GM08714 (cell line): ENCODE measurements around the gene TPSAB1.

Experiments used
- H3K4me3 ChIP-seq: fragments of 200-500 bp; sonication (Bioruptor generic); 2 replicates; pipeline ENCODE4 v1.5.1; 2014; ENCODE audit warnings: mild to moderate bottlenecking, low read length, inconsistent platforms
- ZNF274 ChIP-seq: IDR thresholded peaks from 2 replicates; pipeline ENCODE4 v1.6.1; 2012; ENCODE audit warnings: mild to moderate bottlenecking, low read depth, low read length

The TPSAB1 gene

DNA sequence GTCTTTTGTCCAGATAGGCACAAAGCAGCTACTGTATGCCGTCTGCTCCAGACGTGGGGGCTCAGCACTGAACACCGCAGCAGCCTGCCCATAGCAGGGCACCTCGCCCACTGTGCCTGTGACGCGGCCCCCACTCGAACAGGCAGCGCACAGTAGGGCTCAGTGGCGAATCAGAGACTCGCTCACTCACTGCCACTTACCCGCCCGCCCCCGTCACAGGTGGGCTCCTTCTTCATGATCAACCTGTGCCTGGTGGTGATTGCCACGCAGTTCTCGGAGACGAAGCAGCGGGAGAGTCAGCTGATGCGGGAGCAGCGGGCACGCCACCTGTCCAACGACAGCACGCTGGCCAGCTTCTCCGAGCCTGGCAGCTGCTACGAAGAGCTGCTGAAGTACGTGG, 39.1 kb upstream of the TPSAB1 start:
- H3K4me3 ChIP-seq, result no peak overlapping the region
- no peak for TF ChIP-seq ZNF274

DNA sequence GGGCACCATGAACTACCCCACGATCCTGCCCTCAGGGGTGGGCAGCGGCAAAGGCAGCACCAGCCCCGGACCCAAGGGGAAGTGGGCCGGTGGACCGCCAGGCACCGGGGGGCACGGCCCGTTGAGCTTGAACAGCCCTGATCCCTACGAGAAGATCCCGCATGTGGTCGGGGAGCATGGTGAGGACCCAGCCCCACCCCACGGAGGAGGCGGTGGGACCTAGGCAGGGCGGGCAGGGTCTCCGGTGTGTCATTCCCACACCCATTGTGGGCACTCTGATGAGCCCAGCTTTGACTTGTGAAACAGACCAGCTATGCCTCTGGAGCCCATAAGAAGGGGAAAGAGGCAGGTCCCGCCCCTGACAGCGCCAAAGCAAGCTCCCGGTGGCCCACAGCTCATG, 38.2 kb upstream of the TPSAB1 start:
- H3K4me3 ChIP-seq, result no peak overlapping the region
- no peak for TF ChIP-seq ZNF274

GRCh38 chr16:1204933-1205332, 35.6 kb upstream of the TPSAB1 start:
- no peak for TF ChIP-seq ZNF274
- no peak overlapping the region for H3K4me3 ChIP-seq

- no peak for TF ChIP-seq ZNF274
- no peak overlapping the region for H3K4me3 ChIP-seq
Measured at GRCh38 chr16:1206326-1206725, 34.2 kb upstream of the TPSAB1 start.

DNA sequence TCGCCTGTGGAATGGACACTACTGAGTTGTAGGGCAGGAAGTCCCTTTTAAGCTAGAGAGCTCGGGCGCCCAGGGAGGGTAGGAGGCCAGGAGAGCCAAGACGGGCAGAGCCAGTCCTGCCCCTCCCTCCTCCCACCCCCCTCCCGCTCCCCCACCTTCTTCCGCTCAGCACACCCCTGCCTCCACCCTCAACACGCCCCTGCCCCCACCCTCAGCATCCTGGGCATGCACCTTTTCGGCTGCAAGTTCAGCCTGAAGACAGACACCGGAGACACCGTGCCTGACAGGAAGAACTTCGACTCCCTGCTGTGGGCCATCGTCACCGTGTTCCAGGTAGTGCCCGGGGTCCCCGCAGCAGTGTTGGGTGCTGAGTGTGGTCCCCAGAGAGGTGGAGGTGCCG, 33.7 kb upstream of the TPSAB1 start:
- TF ChIP-seq ZNF274, result no peak
- H3K4me3 ChIP-seq, result no peak overlapping the region

DNA sequence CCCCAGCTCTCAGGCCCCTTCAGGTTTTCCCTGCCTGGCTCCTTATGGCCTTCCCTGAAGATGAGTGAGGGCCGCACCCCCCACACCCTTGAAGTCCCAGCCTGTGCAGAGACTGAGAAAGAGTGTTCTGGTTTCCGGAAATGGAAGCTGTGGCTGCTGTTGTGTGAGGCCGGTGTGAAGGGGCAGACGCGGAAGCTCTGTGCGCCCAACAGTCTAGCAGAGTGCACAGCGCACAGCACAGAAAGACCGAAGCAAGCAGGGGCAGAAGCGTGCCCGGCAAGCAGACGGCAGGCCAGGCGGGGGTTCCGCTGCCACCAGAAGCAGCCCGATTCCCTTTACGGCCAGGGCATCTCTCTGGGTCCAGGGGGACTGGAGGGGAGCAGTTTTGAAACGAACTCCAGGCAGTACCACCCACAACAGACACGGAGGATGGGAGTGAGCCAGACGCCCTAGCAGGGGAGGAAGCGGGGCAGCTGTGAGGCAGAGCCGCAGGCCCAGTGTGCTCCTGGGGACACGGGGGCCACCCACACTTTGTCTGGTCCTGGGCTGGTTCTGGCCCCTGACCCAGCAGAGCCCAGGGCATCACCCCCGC, 32.2 kb upstream of the TPSAB1 start:
- H3K4me3 ChIP-seq, result no peak overlapping the region
- TF ChIP-seq ZNF274, result no peak

GRCh38 chr16:1209081-1209480, 31.4 kb upstream of the TPSAB1 start:
- H3K4me3 ChIP-seq, result no peak overlapping the region
- no peak for TF ChIP-seq ZNF274

- no peak overlapping the region for H3K4me3 ChIP-seq
- TF ChIP-seq ZNF274, result no peak
Measured at GRCh38 chr16:1210461-1210860, 30.0 kb upstream of the TPSAB1 start.

- no peak for TF ChIP-seq ZNF274
- H3K4me3 ChIP-seq, result no peak overlapping the region
Measured at GRCh38 chr16:1211451-1212268, 28.8 kb upstream of the TPSAB1 start.

- TF ChIP-seq ZNF274, result no peak
- no peak overlapping the region for H3K4me3 ChIP-seq
Measured at GRCh38 chr16:1212616-1213194, 27.8 kb upstream of the TPSAB1 start.

- no peak overlapping the region for H3K4me3 ChIP-seq
- TF ChIP-seq ZNF274, result no peak
Measured at GRCh38 chr16:1213231-1213630, 27.3 kb upstream of the TPSAB1 start.

DNA sequence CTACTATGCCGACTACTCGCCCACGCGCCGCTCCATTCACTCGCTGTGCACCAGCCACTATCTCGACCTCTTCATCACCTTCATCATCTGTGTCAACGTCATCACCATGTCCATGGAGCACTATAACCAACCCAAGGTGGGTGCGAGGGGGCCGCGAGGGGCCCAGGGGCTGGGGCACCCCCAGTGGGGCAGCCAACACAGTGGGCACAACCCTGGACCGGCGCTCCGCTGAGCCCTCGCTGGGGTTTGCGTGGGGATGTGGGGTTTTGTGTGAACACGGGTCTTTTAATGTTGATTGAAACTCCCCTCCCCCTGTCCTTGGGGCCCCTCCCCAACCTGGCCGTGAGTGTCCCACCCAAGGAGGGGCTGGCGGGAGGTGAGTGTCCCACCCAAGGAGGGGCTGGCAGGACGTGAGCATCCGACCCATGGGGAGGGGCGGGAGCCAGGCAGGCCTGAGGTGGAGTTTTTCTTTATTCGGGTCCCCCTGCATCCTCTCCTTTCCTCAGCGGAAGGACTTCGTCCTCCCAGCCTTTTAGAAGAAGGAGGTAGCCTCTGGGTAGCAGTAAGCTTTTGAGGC, 26.6 kb upstream of the TPSAB1 start:
- no peak overlapping the region for H3K4me3 ChIP-seq
- no peak for TF ChIP-seq ZNF274

DNA sequence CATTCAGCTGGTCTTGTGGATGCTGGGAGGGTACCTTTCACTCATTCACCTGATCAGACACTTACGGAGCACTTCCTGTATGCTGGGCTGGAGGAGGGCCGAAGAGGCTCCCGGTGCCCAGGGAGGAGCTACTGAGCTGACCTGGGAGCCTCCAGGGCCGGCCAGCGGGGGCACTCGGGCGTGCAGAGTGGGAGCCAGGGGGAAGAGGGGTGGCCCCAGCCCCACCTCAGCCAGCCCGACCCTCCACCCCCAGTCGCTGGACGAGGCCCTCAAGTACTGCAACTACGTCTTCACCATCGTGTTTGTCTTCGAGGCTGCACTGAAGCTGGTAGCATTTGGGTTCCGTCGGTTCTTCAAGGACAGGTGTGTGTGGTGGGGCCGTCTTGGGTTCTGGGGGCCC, 25.8 kb upstream of the TPSAB1 start:
- no peak for TF ChIP-seq ZNF274

DNA sequence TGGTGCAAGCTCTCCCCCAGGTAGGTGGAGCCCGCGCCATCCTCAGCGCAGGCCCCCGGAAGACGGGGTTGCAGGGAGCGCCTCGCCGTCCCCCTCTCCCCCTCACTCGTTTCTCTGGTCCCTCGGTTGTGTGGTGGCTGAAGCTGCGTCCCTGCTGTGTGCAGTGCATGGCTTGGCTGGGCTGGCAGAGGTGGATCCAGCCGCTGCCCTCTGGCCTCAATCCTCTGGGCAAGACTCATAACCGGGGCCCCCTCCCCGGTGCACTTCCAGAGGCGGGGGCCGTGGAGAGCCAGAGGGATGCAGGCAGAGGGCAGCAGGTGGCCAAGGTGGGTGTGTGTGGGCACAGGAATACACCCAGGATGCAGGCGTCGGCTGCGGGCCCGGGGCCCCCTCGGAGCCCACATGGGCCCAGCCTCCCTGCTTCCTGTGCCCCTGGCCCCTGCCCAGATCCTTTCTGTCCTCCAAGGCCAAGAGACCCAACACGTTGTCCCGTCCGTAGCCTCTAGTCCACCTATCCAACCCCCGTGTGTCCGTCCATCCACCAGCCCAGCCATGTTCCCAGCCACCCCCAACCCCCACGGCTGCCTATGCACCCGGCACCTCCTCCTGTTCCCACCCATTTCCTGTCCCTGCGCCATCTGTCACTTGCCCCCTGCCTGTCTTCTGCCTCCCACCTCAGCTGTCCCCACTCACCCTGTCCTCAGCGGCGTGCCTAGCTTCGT, 24.8 kb upstream of the TPSAB1 start:
- TF ChIP-seq ZNF274, result no peak
- no peak overlapping the region for H3K4me3 ChIP-seq

More for the DNA sequence above, 25.8 kb upstream of the TPSAB1 start:
- no peak overlapping the region for H3K4me3 ChIP-seq
